HG02759 (cell line): ENCODE data around the gene PTGER3.
A peak's percentile ranks its signal among the peaks of the same experiment; 100 is the strongest.

Source experiments
- ATAC-seq: cut with Tn5 transposase; IDR thresholded peaks from one replicate; pipeline ENCODE4 v1.9.1; 2021; ENCODE audit warnings: mild to moderate bottlenecking, moderate library complexity; ENCODE audit not compliant: unreplicated experiment

The PTGER3 gene

DNA sequence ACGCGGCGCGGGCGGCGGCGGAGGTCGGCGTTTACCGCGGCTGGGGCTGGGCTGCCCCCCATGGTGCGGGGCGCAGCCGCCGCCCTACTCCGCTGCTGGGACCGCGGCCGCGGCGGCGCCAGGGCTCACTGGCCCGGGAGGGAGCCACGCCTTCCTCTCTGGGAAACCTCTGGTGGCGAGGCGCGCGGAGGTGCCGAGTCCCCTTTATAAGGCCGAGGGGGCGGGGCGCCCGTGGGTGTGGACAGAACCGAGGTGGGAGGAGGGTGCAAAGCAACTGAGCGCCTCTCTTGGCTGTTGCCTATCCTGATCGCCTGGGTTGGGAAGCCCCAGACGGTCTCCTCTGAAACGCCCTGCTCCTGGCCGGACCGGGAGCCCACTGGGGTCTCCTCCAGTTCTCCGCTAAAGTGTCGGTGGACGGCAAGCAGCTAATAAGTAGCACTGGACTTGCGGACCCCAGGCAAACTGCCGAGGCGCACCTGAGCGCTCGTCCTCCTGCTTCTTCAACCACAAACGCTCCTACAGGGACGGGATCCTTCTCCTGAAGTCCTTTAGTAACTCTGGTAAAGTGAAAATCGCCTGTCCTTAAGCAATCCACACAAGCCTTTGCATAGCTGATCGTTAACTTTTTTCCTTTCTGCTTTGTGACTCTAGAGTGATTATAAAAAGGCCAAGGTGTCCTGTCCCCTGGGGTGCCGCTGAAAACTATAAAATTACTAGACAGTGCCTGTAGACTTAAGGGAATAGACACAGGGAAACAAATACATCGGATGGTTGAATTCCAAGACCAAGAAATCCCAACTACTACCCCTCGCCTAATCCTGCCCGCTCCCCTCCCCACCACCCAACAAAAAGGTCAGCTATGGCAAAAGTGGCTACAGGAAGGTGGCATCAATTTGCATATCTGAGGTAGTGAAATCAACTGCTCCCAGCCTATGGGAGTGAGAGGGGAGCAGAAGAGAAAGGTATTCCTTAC, at the start of gene PTGER3:
Gene PTGER3, minus strand, starts transcription at position 182 of the 973 bp plus-strand sequence. CDS start 239 bp downstream, outside the sequence.
- peak; percentile 55 for ATAC-seq

DNA sequence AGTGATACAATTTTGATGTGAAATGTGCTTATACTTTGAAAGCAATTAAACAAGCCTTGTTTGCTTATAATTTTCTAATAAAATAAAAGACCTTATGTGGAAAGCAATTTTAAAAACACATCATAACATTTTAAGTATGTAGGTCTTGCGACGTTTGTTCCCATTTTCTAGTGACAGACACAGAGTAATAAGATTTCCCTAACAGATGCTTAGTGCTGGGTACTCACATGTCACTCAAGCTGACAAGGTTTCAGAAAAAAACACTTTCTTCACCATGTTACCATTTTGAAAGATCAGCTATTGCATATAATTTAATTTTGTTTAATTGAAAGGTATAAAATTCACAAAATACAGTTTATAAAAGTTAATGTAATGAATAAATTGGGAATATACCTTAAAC, 47.3 kb upstream of the PTGER3 start:
- ATAC-seq: no peak

DNA sequence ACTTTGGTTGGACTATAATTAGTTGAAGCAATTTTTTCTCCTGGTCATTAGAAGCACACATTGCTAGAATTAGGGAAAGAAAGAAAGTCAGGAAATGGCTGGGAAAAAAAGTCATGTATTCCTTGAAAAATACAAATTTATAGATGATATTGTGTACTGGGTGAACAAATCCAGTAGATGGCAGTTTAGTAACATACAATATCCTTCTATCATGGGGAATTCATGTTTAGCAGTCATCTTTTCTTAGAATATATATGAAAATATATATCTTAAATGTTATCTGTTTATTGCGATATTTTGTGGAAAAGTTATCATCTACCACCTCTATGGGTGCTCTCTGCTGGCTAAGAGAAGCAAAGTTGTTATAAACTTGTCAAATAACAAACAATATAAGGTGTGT, 46.3 kb upstream of the PTGER3 start:
- no peak for ATAC-seq

DNA sequence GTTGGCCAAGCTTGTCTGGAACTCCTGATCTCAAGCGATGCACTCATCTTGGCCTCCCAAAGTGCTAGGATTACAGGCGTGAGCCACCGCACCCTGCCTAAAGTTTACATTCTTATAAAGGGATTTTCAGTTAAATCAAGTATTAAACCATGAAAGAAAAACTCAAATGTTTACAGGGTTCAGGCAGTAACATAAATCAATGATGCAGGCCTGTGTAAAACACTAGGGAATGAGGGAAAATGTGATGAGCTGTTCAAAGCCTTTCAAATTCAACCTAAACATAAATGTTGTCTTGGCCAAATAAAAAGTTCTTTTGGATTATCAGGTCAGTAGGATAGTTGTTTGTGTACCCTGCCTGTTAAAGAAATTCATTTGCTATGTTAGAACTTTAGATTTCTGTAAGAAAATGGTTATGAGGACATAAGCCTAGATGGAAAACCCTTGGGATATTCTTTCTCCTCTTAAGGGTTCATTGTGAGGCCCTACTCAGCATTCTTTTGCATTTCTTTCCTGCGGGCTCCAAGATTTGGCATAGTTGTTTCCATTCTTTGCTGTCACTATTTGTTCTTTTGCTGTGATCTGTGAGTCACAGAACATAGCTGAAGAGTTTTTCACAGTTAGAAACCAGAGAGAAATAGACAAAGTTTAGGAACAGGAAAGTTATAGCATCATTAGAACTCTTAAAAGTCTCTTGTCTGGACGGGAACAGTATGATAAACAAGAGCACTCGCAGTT, 42.1 kb upstream of the PTGER3 start:
- no peak for ATAC-seq

DNA sequence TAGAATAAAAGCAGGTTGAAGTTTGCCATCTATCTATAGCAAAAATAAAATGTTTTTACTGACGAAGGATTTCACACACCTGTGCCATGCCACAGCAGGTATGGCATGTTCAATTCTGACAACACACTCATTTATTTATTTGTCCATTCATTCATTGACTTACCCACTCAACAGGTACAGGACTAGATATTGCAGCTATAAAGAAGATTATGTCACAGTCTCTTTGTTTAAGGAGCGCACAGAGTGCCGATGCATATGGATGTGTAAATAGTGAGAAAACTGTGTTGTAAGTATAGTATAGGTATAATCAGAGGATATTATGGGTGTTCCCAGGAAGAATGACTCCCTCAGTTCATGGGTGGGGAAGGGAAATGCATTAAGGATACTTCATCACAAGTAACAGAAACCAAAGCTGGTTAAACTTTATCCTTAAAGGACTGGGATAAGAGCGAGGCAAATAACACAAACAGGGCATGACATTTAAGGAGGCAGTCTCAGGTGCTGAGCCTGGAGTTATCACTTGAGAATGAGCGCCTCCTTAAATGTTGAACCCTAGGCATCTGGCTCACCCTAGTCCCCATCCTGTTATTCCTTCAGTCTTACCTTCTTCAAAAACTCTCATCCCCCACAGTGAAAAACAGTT, 41.1 kb upstream of the PTGER3 start:
- ATAC-seq: no peak

DNA sequence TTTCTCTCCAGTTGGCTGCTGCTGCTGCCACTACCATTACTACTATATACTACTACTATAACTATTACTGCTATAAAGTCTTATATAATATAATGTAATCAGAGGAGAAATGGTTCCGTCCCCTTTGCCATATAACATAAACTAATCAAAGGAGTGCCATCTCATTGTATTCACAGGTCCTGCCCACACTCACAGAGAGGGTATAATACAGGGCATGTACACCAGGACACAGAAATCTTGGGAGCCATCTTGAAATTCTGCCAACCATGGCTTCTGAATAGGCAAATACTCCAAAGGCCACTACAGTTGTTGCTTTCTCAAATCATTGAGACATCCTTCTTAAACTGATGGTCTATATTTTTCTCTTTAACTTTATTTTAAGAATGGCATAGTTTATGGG, 40.1 kb upstream of the PTGER3 start:
- no peak for ATAC-seq

DNA sequence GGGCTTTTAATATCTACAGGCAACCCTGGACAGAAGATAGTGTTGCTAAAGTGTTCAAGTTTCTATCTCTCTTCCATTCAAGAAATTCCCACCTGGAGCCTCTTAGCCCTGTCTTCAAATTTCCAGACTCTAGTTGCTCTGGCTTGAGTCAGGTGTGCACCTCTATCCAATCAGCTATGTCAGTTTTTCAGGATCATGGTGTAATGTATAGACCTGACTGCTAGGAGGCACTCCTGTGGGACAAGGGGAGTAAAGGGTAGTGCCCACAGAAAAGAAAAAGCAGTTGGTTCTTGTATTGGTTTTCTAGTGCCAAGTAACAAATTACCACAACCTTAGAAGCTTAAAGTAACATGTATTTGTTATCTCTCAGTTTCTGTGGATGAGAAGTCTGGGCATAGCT, 39.4 kb upstream of the PTGER3 start:
- no peak for ATAC-seq

DNA sequence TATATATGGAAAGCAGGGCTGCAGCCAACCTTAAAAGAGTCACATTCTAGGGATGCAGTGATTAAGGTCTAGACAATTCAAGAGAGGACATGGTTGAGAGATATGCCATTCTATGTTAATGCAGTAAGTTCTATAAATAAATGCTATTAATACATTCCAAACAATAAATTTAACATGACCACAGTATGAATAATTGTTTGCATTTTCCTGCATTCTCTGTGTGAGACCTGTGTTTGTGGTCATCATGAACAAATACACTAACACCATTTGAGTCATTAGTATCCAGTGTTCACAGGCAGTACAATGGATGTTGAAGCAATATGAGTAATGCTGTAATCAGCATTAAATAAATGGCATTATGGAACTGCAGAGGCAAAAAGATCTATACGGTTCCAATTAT, 38.7 kb upstream of the PTGER3 start:
- ATAC-seq: no peak

DNA sequence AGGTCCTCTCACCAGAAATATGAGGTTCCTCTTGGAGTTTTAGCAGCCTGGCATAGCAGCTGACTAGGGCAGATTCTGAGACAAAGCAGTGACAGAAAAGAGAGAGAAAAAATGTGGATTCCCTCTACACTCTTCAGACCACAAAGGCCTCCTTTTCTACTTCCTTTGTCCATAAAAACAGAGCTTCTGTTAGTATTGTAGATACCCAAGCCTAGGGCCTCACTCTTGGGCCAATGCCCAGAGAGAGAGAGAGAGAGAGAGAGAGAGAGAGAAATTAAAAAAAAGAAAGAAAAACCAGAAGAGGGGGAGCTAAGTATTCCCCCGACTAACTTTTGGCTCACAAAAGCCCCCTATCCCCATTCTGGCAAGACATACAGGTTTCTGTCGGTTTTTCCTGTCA, 35.7 kb upstream of the PTGER3 start:
- ATAC-seq: no peak

DNA sequence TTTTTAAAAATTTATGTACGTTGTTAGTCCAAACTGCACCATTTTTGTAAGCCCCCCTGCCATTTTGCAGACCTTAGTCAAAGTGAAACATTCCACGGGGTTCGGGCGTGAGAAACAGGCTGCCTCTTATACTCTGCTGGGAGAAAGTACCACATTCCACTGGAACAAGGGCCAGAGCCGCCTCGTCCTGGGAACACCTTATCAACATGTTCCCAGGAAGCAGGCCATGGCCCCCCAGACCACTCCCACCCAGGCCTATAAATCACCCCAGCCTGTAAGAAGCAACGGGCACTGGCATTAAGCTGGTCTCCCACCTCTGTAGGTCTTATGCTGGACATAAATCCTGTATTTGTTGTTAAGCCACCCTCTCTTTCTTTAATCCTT, 34.1 kb upstream of the PTGER3 start:
- no peak for ATAC-seq

DNA sequence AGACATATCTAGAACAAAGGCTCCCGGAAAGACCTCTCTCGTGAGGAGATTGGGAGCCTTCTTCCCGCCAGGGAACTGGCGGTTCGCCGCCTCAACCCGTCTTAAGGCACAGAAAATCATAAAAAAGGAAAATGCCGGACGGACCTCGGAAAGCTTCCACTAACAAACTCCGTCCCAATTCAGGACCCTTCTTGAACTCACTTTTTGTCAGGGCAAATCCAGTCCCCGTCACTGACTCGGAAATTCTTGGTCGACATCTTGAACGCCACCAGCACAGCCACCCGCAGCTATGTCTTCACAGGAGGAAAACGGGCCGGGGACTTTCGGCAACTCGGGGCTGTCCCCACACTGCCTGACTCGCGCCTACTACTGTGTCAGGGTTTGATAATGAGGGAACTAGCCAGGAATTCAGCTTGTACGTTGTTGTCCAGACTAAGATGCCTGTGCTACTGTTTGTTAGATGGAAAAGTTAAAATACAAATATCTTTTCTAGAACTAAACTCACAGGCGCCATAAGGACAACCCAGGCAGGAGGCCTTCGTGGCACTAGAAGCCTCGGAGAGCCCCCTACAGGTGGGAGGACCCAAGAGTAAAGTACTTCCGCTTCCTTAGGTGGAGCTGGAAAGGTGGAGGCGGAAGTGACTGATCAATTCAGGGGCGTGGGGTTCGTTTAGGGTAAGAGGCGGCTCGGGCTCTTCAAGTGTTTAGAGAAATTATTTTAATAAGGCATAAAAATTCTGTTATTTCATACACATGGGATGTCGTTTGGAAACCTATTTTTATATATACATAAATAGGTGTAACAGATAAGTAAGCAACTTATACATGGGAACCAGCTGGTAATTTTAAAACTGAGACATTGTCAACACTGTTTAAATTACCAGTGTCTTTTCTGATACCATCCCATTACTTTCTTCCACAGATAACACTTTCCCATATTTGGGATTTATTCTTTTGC, 33.4 kb upstream of the PTGER3 start, which contains the start of gene ZRANB2:
Gene ZRANB2, minus strand, starts transcription at position 297 of the 958 bp plus-strand sequence. Its CDS starts 40 bp downstream, at position 257.
- peak; percentile 99 for ATAC-seq

DNA sequence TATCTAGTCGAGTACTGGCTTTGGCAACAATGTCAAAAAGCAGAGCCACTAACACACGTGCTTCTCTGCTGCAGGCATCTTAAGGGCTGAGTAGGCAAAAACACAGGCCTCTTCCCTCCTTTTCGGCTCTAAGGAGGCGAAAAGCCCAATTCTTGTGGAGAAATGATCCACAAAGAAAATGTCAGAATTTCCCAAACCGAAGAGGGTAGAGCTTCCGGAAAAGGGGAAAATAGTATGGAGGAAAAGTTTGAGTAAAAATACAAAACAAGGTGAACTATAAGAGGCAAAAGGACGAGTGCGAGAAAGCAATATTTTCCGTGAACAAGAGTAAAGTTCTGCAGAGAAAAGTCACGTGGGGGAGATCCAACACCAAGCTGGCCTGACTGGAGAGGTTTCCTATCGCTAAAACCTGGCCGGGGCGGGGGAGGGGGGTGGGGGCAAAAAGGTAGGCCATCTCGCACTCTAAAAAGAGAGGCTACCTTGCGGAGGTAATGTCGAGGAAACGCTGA, 32.7 kb upstream of the PTGER3 start:
- ATAC-seq: peak; percentile 18

DNA sequence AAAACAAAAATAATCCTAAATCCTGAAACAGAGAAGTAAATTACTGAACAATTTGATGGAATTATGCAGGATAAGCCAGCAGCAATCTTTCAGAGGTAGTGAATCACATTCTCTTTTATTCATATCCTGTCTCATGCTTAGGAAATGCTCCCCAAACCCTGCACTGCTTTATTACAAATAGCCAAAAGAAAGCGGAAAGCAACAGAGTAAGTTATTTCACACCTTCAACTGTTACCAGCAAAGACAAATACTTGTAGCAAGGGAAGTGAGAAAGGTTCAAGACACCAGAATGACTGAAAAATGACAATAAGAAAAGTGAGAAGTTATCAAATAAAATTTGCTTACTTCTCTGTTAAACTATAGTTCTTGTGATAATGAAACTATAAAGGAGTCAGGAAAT, 27.1 kb upstream of the PTGER3 start:
- ATAC-seq: no peak

DNA sequence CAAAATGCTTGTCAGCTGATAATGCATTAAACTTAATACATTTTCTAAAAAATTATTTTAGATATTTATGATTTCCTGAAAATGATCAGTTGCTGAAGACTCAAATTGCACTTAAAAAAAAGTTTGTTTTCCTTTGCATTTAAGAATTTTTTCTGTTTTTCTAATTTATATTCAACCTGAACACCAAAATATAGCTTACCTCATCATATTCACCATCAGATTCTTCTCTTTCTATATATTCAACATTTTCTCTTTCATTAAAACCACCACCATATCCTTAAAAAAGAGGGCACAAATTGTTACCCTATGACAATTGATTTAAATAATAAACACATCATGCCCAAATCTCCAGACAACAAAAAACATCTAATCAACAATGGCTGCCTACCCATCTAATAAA, 24.7 kb upstream of the PTGER3 start:
- no peak for ATAC-seq

DNA sequence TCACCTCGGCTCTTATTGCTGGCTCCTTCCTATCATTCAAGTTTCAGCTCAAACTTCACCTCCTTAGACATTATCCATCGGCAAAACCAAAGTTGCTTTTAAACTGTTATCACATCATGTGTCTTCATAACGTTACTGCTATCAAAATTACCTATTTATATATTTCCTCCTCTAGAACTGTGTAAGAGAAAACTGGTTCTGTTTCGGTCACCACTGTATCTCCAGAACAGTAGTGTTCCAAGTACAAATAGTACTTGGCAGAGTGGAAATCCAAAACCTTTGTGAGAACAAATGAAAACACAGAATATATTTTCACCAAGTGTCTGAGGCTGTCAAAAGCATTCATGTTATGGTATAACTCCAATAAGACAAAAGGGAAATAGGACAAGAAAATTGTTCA, 24.1 kb upstream of the PTGER3 start:
- no peak for ATAC-seq

DNA sequence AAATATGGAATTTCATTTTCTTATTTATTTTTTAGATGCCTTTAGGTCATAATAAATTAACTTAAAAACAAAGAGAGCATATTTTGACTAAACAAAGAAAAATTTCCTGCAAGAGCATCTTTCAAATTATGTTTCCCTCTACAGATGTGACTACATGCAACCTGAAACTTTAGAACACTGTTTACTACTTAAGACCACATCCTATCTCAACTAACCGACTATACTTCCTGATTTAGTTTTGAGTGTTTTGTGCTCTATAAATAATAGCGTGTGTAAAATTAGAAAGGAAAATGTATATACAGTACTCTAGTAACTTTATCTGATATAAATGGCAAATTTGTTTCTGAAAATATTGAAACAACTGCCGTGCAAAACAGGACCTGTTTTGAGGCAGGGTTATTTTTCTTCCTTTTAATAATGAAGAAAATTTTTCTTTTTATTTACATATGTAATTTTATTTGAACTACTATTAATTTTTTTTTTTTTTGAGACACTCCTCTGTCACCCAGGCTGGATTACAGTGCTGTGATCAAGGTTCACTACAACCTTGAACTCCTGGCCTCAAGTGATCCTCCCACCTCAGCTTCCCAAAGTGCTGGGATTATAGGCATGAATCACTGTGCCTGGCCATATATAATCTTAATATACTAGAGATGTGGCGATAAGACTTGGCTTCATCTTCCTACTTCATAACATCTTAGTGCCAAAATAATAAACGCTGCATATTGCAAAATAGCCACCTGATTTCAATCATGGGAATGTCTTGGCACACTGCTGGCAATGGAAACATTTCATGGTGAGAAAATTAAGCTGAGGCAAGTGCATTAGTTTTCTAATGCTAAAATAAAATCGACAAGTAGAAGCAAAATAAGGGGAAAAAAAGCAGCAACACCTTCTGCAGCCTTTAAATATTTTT, 21.0 kb upstream of the PTGER3 start:
- peak; percentile 73 for ATAC-seq

DNA sequence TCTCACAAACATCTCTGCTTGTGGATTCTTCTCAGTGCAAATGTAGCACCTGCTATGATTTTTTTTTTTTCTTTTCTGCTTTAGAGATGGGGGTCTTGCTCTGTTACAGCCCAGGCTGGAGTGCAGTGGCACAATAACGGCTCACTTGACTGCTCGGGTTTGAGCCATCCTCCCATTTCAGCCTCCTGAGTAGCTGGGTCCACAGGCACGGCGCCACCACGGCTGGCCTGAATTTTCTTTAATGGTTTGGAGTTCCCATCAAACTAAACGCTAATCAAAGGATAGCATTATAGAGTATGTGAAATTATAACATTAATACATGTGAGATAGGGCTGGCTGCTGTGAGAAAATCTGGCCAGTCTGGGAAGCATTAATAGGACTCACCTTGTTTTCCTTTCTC, 7.2 kb upstream of the PTGER3 start:
- ATAC-seq: no peak

DNA sequence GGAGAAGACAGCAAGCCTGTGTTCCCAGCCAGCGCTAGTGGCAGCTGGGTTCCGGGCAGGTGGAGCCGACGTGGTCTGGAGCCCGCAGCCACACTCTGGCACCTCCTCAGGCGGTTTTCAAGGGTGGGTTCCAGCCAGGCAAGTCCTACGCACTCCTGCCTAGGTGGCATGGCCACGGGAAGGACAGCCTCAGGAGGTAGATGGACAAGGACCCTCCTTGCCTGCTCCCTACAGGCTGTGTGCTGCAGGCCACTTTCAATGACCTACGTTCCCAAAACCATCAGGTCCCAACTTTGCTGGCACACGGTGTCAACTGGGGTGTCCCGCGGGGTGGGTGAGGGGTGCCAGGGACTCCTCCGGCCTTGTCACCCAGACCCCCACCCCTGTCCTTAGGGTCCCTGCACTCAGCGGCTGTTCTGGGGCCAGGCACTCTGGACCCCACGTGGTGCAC, 6.7 kb upstream of the PTGER3 start:
- ATAC-seq: no peak

DNA sequence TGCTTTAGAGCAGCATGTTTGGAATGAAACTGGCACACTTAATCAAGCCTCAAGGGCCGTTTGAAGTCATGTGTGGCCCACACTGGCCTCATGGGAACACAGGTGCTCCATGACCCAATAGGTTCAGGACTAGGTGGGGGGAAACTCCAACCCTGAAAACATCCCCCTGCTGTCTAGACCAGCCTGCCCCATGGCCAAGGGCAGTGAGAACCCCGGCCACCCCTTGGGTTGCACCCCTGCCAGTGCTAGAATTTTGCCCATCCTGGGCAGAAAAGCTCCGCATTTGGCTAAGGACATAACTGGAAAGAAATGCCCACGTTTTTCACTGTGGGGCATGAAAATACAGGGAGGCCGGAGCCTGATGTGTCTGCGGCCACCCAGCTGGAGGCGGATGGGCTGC, 6.1 kb upstream of the PTGER3 start:
- ATAC-seq: no peak
